Measurements from ENCODE around the gene DIP2C.

The DIP2C gene

DNA sequence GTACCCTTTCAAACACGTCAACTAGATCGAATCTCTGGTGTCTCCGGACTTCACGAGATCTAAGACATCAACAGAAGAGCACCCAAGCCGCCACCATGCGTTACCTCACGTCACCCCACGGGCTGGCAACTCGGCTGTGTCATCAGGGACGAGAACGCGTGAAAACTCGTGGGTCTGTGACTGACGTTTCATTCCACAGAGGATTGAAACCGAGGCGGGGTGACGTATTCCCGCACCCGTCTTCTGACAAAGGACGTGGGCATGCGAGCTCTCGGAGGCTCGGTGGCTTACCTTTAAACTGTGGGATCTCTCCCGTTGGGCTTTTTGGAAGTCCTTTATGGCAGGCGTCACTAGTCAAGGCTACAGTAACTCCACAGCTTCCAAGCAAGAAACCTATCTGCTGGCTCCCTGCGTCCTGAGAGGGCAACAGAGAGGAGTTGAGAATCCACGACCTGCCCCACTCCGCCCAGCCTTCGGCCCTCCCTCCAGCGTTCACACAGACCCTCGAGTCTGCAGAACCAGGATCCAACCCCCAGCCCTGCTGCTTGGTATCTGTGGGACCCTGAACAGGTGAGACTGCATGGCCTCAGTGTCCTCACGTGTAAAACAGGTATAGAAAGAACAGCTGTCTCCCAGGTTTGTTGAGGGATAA is 298.9 kb downstream of the DIP2C start:
- Histone ChIP-seq H3K79me2 (ENCODE audit: insufficient read depth, low read length) (no peaks in the 10 kb centered on the region), H3K27me3 (ENCODE audit: insufficient read depth, low read length, poor library complexity) (no peaks in the 10 kb centered on the region), H3K9ac (ENCODE audit: low read depth, low read length) (no peak overlapping the region), H4K20me1 (ENCODE audit: insufficient read depth, low read length) (no peaks in the 10 kb centered on the region), H3K4me2 (ENCODE audit: insufficient read depth, low read length) (no peak overlapping the region), H3K9me3 (ENCODE audit: insufficient read depth, low read length, severe bottlenecking) (no peaks in the 10 kb centered on the region), H3K36me3 (ENCODE audit: insufficient read depth, low read length) (no peaks in the 10 kb centered on the region), H2AFZ (ENCODE audit: low read depth, low read length) (no peak overlapping the region), H3K4me3 (ENCODE audit: low read depth in 1 of 2, low read length in 2 of 2) (no peak overlapping the region), H3K27ac (ENCODE audit: low read length) (no peak overlapping the region), H3K4me1 (ENCODE audit: insufficient read depth, low read length) (no peaks in the 10 kb centered on the region)
- no peak for DNase-seq
- TF ChIP-seq, protein P1, sequence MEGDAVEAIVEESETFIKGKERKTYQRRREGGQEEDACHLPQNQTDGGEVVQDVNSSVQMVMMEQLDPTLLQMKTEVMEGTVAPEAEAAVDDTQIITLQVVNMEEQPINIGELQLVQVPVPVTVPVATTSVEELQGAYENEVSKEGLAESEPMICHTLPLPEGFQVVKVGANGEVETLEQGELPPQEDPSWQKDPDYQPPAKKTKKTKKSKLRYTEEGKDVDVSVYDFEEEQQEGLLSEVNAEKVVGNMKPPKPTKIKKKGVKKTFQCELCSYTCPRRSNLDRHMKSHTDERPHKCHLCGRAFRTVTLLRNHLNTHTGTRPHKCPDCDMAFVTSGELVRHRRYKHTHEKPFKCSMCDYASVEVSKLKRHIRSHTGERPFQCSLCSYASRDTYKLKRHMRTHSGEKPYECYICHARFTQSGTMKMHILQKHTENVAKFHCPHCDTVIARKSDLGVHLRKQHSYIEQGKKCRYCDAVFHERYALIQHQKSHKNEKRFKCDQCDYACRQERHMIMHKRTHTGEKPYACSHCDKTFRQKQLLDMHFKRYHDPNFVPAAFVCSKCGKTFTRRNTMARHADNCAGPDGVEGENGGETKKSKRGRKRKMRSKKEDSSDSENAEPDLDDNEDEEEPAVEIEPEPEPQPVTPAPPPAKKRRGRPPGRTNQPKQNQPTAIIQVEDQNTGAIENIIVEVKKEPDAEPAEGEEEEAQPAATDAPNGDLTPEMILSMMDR (IDR thresholded peaks at IDR 0.05; ENCODE audit: borderline replicate concordance, extremely low read depth, low read length, poor library complexity, severe bottlenecking): no peak
- no peak for TF ChIP-seq EZH2 (IDR thresholded peaks at IDR 0.05; ENCODE audit: borderline replicate concordance, low read depth, low read length, severe bottlenecking)
- ATAC-seq (ENCODE audit: insufficient read depth, low read depth): no peak

DNA sequence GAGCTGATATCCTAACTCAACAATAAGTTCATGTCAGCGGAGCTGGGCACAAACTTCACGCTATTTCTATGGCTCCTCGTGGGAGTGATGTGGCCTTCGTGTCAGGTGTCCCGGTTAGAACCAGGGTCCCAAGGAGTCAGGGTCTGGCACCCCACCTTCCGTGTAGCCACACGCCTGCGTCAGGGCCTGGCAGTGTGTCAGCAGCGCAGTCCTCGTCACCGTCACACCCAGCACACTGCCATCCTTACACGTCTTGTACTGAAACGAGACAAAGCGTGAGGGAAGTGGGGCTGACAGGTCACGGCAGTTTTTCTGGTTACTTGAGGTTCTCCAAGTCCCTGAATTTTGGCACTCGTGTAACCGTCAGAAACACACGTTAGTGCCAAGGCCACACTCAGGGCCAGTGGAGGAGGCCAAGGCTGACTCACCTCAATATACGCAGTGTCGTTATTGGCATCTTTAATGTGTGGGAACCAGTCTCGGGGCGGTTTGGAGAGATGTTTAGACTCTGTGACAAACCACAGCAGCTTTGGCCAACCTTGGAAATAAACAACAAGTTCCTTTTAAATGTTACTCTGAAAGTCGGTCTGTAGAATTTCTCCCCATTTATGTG is 299.5 kb downstream of the DIP2C start:
- no peaks in the 10 kb centered on the region for H3K36me3 ChIP-seq (ENCODE audit: insufficient read depth, low read length)
- no peak overlapping the region for H3K4me2 ChIP-seq (ENCODE audit: insufficient read depth, low read length)
- H4K20me1 ChIP-seq (ENCODE audit: insufficient read depth, low read length): no peaks in the 10 kb centered on the region
- no peak overlapping the region for H3K27ac ChIP-seq (ENCODE audit: low read length)
- TF ChIP-seq, protein P1 (IDR thresholded peaks at IDR 0.05; ENCODE audit: borderline replicate concordance, extremely low read depth, low read length, poor library complexity, severe bottlenecking): no peak
- no peak for TF ChIP-seq EZH2 (IDR thresholded peaks at IDR 0.05; ENCODE audit: borderline replicate concordance, low read depth, low read length, severe bottlenecking)
- no peaks in the 10 kb centered on the region for H3K27me3 ChIP-seq (ENCODE audit: insufficient read depth, low read length, poor library complexity)
- no peaks in the 10 kb centered on the region for H3K79me2 ChIP-seq (ENCODE audit: insufficient read depth, low read length)
- DNase-seq (no peak), ATAC-seq (ENCODE audit: insufficient read depth, low read depth) (no peak)
- no peak overlapping the region for H2AFZ ChIP-seq (ENCODE audit: low read depth, low read length)
- no peak overlapping the region for H3K9ac ChIP-seq (ENCODE audit: low read depth, low read length)
- H3K4me3 ChIP-seq (ENCODE audit: low read depth in 1 of 2, low read length in 2 of 2): no peak overlapping the region
- H3K9me3 ChIP-seq (ENCODE audit: insufficient read depth, low read length, severe bottlenecking): no peaks in the 10 kb centered on the region
- H3K4me1 ChIP-seq (ENCODE audit: insufficient read depth, low read length): no peaks in the 10 kb centered on the region

DNA sequence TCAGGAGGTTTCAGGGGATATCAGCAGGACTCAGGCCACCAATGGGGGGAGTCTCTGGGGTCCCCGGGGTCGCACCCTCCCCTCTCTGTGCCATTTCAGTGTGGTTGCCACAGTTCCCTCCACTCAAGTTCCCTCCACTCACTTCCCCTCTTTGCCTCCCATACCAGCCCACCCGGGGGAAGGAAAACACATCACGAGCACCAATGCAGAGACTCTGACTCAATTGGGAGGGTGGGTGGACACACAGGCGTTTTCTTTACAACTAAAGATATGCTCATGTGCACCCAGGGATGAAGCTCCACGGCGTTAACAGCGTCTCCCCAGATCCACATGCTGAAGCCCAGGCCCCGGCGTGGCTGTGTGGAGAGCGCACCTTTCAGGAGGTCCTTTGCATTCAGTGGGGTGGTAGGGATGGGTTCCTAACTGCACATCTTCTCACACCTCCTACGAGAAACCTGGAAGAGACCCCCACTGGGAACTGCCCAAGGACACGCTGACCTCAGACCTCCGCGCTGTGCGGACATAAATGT is 300.1 kb downstream of the DIP2C start:
- Histone ChIP-seq H3K27me3 (ENCODE audit: insufficient read depth, low read length, poor library complexity) (no peaks in the 10 kb centered on the region), H2AFZ (ENCODE audit: low read depth, low read length) (no peak overlapping the region), H3K36me3 (ENCODE audit: insufficient read depth, low read length) (no peaks in the 10 kb centered on the region), H3K4me2 (ENCODE audit: insufficient read depth, low read length) (no peak overlapping the region), H3K79me2 (ENCODE audit: insufficient read depth, low read length) (no peaks in the 10 kb centered on the region), H3K9ac (ENCODE audit: low read depth, low read length) (no peak overlapping the region), H3K27ac (ENCODE audit: low read length) (no peak overlapping the region), H4K20me1 (ENCODE audit: insufficient read depth, low read length) (0 out of 2 replicates have a peak, but pooled peaks cover 2% of the 10 kb centered on the region), H3K4me3 (ENCODE audit: low read depth in 1 of 2, low read length in 2 of 2) (no peak overlapping the region), H3K4me1 (ENCODE audit: insufficient read depth, low read length) (no peaks in the 10 kb centered on the region), H3K9me3 (ENCODE audit: insufficient read depth, low read length, severe bottlenecking) (no peaks in the 10 kb centered on the region)
- DNase-seq (no peak), ATAC-seq (ENCODE audit: insufficient read depth, low read depth) (no peak)
- no peak for TF ChIP-seq EZH2 (IDR thresholded peaks at IDR 0.05; ENCODE audit: borderline replicate concordance, low read depth, low read length, severe bottlenecking)
- TF ChIP-seq, protein P1 (IDR thresholded peaks at IDR 0.05; ENCODE audit: borderline replicate concordance, extremely low read depth, low read length, poor library complexity, severe bottlenecking): no peak

All from DND-41 (cell line).